Measurements from ENCODE around the gene GPC6.

GPC6 gene

DNA sequence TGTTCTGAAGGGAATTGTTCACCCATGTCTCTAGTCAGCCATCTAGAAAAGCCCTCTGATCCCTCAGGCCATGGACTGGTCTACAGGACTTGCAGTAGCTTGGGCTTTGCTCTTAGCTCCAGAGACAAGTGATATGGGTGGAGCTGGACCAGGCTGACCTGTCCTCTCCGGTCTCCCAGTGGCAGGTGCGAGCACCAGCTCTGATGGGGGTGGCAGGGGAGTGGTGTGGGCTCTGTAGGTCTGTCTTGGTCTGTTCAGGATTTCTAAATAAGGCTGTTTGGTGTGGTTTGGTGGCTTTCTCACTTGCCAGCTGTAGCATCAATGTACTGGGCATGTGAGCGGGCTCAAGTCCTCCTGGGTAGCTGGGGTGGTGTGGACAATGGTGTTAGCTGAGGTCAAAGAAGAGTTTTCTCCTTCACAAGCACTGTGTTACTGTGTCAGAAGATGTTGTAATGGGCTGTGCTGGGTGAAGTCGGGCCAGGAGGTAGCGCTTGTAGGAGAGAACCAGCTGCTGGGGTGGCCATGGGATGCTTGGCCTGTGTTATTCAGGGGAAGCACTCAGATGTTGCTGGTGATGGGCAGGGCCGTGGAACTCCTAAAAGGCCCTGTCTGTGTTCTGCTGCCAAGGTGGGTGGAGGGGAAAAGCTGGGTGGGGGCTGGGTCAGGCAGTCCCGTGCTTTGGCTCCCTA is 16.9 kb downstream of the GPC6 start:
- Histone ChIP-seq H3K4me3 (no peak overlapping the region), H3K4me1 (no peaks in the 10 kb centered on the region), H3K36me3 (replicated peaks) (no peaks in the 10 kb centered on the region), H3K27me3 (ENCODE audit: low read depth) (no peaks in the 10 kb centered on the region), H3K9me3 (0 out of 2 replicates have a peak, but pooled peaks cover 4% of the 10 kb centered on the region)
- no peak for DNase-seq (ENCODE audit: low spot score in 2 of 2)
- in situ Hi-C loops (cut with MboI; ENCODE audit: low sequenced_read_pairs), result loop anchor here (25.0 kb wide), 1 partner anchor 1119 kb away; no protein-coding TSS in a partner anchor

- Histone ChIP-seq H3K4me3 (no peak overlapping the region), H3K36me3 (replicated peaks) (no peaks in the 10 kb centered on the region)
- in situ Hi-C loops (cut with MboI; ENCODE audit: low sequenced_read_pairs), result loop anchor here (25.0 kb wide), 1 partner anchor 1118 kb away; no protein-coding TSS in a partner anchor
Measured at GRCh38 chr13:93244141-93244917, 17.7 kb downstream of the GPC6 start.

DNA sequence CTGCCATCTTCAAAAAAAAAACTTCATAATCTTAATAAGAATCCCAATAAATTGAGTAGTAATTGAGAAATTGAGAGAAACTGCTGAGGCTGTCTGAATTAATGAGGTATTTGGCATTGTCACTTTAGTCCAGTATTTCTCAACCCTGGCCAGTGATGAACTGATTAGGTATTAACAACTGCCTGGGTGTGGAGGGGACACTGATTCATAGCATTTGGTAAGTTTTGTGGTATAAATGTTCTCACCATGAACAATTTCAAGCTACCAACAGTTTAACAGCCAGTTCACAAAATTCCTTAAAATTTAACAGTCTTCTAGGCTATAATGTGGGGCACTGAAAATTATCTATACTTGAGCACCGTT is 18.3 kb downstream of the GPC6 start:
- in situ Hi-C loops (cut with MboI; ENCODE audit: low sequenced_read_pairs), result loop anchor here (25.0 kb wide), 1 partner anchor 1117 kb away; no protein-coding TSS in a partner anchor
- Histone ChIP-seq H3K9me3 (no peaks in the 10 kb centered on the region), H3K27me3 (ENCODE audit: low read depth) (no peaks in the 10 kb centered on the region), H3K4me3 (no peak overlapping the region), H3K4me1 (no peaks in the 10 kb centered on the region), H3K36me3 (replicated peaks) (no peaks in the 10 kb centered on the region)
- DNase-seq (ENCODE audit: low spot score in 2 of 2), result no peak

More at GRCh38 chr13:93244141-93244917, 17.7 kb downstream of the GPC6 start:
- H3K4me1 ChIP-seq, result no peaks in the 10 kb centered on the region
- no peaks in the 10 kb centered on the region for H3K9me3 ChIP-seq
- no peaks in the 10 kb centered on the region for H3K27me3 ChIP-seq (ENCODE audit: low read depth)
- no peak for DNase-seq (ENCODE audit: low spot score in 2 of 2)

- Histone ChIP-seq H3K9me3 (no peaks in the 10 kb centered on the region), H3K36me3 (replicated peaks) (no peaks in the 10 kb centered on the region)
- in situ Hi-C loops (cut with MboI; ENCODE audit: low sequenced_read_pairs), result loop anchor here (25.0 kb wide), 1 partner anchor 1116 kb away; no protein-coding TSS in a partner anchor
Measured at GRCh38 chr13:93246069-93246468, 19.5 kb downstream of the GPC6 start.

DNA sequence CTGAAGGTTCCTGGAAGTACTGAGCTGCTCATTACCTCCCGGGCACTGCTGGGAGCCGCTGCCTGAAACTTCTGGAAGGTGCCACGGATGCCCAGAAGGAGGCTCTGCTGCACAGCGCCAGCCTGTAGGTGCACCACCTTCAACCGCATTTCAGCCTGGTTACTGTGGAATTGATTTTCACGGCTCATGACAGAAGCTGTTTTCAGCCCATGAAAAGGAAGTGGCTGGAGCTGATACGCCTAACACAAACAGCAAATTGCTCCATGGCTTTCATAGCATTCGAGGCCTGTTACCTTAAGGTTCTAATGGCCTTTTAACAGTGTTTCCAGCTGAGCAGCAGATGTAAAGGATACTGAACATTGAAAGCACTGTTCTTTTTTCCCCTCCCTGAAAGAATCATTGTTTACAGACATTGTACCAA is 22.0 kb downstream of the GPC6 start:
- Histone ChIP-seq H3K4me3 (no peak overlapping the region), H3K27me3 (ENCODE audit: low read depth) (no peaks in the 10 kb centered on the region), H3K4me1 (peaks cover 4% of the 10 kb centered on the region), H3K9me3 (no peaks in the 10 kb centered on the region), H3K36me3 (replicated peaks) (no peaks in the 10 kb centered on the region)
- peak; percentile 29 to 53 for DNase-seq (ENCODE audit: low spot score in 2 of 2)
- in situ Hi-C loops (cut with MboI; ENCODE audit: low sequenced_read_pairs), result loop anchor here (25.0 kb wide), 1 partner anchor 1114 kb away; no protein-coding TSS in a partner anchor

More at GRCh38 chr13:93246069-93246468, 19.5 kb downstream of the GPC6 start:
- DNase-seq (ENCODE audit: low spot score in 2 of 2), result no peak
- Histone ChIP-seq H3K4me1 (no peaks in the 10 kb centered on the region), H3K27me3 (ENCODE audit: low read depth) (no peaks in the 10 kb centered on the region), H3K4me3 (no peak overlapping the region)

GRCh38 chr13:93249364-93250306 is 23.0 kb downstream of the GPC6 start:
- DNase-seq (ENCODE audit: low spot score in 2 of 2), result no peak
- Histone ChIP-seq H3K4me1 (peaks cover 4% of the 10 kb centered on the region), H3K36me3 (replicated peaks) (no peaks in the 10 kb centered on the region), H3K9me3 (no peaks in the 10 kb centered on the region), H3K27me3 (ENCODE audit: low read depth) (no peaks in the 10 kb centered on the region), H3K4me3 (no peak overlapping the region)
- in situ Hi-C loops (cut with MboI; ENCODE audit: low sequenced_read_pairs), result loop anchor here (25.0 kb wide), 1 partner anchor 1113 kb away; no protein-coding TSS in a partner anchor

DNA sequence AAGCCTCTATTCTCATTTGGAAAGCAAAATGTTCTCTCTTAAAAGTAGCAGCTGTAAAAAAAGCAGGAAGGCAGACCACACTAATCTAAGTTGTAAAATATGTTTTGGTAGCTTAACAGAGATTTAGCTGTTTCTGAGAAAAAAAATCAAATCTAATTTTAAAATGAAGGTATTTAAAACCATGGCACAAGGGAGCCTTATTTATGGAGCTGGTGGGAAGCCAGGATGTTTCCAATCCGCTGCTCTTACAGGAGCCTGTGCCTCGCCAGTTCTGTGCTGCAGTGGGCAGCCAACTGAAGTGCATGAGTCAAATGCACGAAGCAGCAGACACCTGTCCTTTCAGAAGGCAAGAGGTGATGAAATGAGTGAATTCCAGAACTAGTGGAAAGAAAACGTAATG is 28.2 kb downstream of the GPC6 start:
- no peak for DNase-seq (ENCODE audit: low spot score in 2 of 2)
- no peaks in the 10 kb centered on the region for H3K9me3 ChIP-seq
- in situ Hi-C loops (cut with MboI; ENCODE audit: low sequenced_read_pairs), result no loop called here
- H3K27me3 ChIP-seq (ENCODE audit: low read depth), result no peaks in the 10 kb centered on the region
- H3K4me1 ChIP-seq, result peaks cover 4% of the 10 kb centered on the region
- no peaks in the 10 kb centered on the region for H3K36me3 ChIP-seq (replicated peaks)
- no peak overlapping the region for H3K4me3 ChIP-seq

- Histone ChIP-seq H3K9me3 (no peaks in the 10 kb centered on the region), H3K4me3 (no peak overlapping the region), H3K36me3 (replicated peaks) (no peaks in the 10 kb centered on the region), H3K4me1 (peaks cover 4% of the 10 kb centered on the region), H3K27me3 (ENCODE audit: low read depth) (no peaks in the 10 kb centered on the region)
- in situ Hi-C loops (cut with MboI; ENCODE audit: low sequenced_read_pairs), result no loop called here
- no peak for DNase-seq (ENCODE audit: low spot score in 2 of 2)
Measured at GRCh38 chr13:93256998-93257397, 30.4 kb downstream of the GPC6 start.

DNA sequence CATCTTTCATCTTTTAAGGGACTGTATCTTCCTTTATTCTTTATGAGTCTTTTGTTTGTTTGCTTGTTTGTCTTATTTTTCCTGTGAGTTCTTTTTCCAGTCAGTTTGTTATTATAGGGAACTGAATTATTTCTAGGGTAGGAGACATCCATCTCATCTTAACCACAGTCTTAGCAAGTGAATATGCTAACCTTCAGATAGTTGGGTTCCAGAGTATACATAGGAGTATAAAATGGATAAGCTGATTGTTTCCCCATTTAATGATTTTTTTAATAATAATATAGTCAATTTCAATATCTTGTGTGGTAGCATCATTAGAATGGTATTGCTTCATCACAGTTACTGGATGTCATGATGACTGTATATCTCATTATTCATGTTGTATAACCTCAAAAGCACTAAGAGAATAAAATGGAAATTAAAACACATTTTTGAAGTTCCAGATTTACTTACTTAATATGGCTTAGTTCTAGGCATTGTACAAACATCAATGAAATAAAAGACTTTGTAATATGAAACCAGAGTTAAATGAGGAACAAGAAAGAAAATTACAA is 33.0 kb downstream of the GPC6 start:
- in situ Hi-C loops (cut with MboI; ENCODE audit: low sequenced_read_pairs), result no loop called here

DNA sequence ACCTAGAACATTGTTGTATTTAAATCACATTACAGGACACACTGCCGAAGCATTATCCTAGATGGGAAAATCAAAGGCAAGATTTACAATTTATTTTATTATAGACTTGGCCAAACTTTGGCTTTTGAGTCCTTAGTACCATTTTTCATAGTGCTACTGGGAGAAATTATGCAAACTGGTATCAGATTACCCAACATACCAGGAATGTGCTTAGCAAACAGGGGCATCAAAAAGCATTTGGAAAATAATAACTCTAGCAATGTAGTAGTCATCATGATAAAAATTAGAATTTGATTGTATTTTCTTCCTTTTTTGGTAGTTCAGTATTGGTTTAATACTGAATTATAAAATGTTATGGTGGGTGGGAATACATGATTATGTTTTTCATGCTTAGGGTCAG is 34.0 kb downstream of the GPC6 start:
- H3K27me3 ChIP-seq (ENCODE audit: low read depth), result no peaks in the 10 kb centered on the region
- in situ Hi-C loops (cut with MboI; ENCODE audit: low sequenced_read_pairs), result no loop called here
- no peak overlapping the region for H3K4me3 ChIP-seq
- DNase-seq (ENCODE audit: low spot score in 2 of 2), result no peak
- no peaks in the 10 kb centered on the region for H3K9me3 ChIP-seq
- no peaks in the 10 kb centered on the region for H3K4me1 ChIP-seq
- H3K36me3 ChIP-seq (replicated peaks), result no peaks in the 10 kb centered on the region

More for the DNA sequence above, 33.0 kb downstream of the GPC6 start:
- DNase-seq (ENCODE audit: low spot score in 2 of 2), result no peak
- Histone ChIP-seq H3K9me3 (no peaks in the 10 kb centered on the region), H3K36me3 (replicated peaks) (no peaks in the 10 kb centered on the region), H3K4me3 (no peak overlapping the region), H3K4me1 (no peaks in the 10 kb centered on the region), H3K27me3 (ENCODE audit: low read depth) (no peaks in the 10 kb centered on the region)

DNA sequence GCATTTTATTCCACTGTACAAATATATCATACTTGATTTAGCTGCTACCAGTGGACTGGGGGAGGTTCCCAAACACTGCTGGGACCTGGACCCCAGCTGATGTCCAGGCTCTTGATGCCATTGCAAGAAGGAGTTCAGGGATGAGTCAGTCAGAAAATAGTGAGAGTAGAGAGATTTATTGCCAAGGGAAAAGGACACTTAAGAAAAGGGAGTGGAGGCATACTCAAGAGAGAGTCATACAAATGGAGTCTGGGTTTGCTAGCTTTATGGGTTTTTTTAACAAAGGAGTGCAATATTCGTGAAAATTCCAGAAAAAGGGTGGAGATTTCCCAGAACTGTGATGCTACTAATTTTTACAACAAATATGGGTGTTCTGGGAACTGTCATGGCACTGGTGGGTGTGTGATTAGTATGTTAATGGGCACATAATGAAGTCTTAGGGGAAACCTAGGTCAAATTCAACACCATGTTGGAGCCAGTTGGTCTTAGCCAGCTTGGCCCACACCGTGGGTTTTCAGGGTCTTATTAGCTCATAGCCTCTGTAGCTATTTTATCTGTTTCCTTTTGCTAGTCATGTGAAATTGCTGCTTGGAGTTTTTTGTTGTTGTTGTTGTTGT is 36.2 kb downstream of the GPC6 start:
- no peaks in the 10 kb centered on the region for H3K27me3 ChIP-seq (ENCODE audit: low read depth)
- no peaks in the 10 kb centered on the region for H3K36me3 ChIP-seq (replicated peaks)
- no peaks in the 10 kb centered on the region for H3K9me3 ChIP-seq
- peaks cover 8% of the 10 kb centered on the region for H3K4me1 ChIP-seq
- DNase-seq (ENCODE audit: low spot score in 2 of 2), result no peak
- in situ Hi-C loops (cut with MboI; ENCODE audit: low sequenced_read_pairs), result no loop called here
- H3K4me3 ChIP-seq, result no peak overlapping the region

GRCh38 chr13:93264876-93265275 is 38.3 kb downstream of the GPC6 start:
- no peak overlapping the region for H3K4me3 ChIP-seq
- H3K36me3 ChIP-seq (replicated peaks), result no peaks in the 10 kb centered on the region
- in situ Hi-C loops (cut with MboI; ENCODE audit: low sequenced_read_pairs), result no loop called here
- no peaks in the 10 kb centered on the region for H3K9me3 ChIP-seq
- no peaks in the 10 kb centered on the region for H3K27me3 ChIP-seq (ENCODE audit: low read depth)
- no peak for DNase-seq (ENCODE audit: low spot score in 2 of 2)
- H3K4me1 ChIP-seq, result peaks cover 8% of the 10 kb centered on the region

- Histone ChIP-seq H3K36me3 (replicated peaks) (no peaks in the 10 kb centered on the region), H3K9me3 (no peaks in the 10 kb centered on the region), H3K4me1 (peaks cover 14% of the 10 kb centered on the region), H3K27me3 (ENCODE audit: low read depth) (no peaks in the 10 kb centered on the region), H3K4me3 (no peak overlapping the region)
- in situ Hi-C loops (cut with MboI; ENCODE audit: low sequenced_read_pairs), result no loop called here
- no peak for DNase-seq (ENCODE audit: low spot score in 2 of 2)
Measured at GRCh38 chr13:93265800-93266199, 39.2 kb downstream of the GPC6 start.

Data from HAP-1 (cell line).